GM12878 (cell line): ENCODE results near the gene MSH3. TPM values are rescaled to one million over a fixed set of nuclear protein-coding genes. Genes with fewer than 3 reads are reported as not detected.

Experiments used
- ATAC-seq: fragments of 200-7000 bp; cut with Tn5 transposase; 3 replicates; pipeline ENCODE4 v1.9.1; 2020; ENCODE audit warnings: mild to moderate bottlenecking, moderate library complexity
- BruUV-seq: library from RNA; stranded (reverse); fragments of 400-500 nt; replicated peaks from 2 replicates; lab custom pipeline; 2021; lab: Mats Ljungman, UMichigan
- CTCF ChIA-PET: fragments of 300-600 bp; sonication (Branson Sonifier 250); formaldehyde crosslinking; extraction: SDS; loops from one replicate; lab custom pipeline; 2021; ENCODE audit warnings: inconsistent platforms; lab: Yijun Ruan, JAX
- POLR2A ChIA-PET: fragments of 350-600 bp; formaldehyde crosslinking; extraction: SDS; loops from one replicate; lab custom pipeline; 2021; ENCODE audit warnings: inconsistent platforms; lab: Charles Lee
- RAD21 ChIA-PET: fragments of 300-600 bp; sonication (Branson Sonifier 250); formaldehyde crosslinking; loops from one replicate; lab custom pipeline; 2023; ENCODE audit warnings: antibody characterized with exemption; ENCODE audit not compliant: unreplicated experiment; lab: Charles Lee
- SMC1A ChIA-PET: fragments of 300-600 bp; sonication (Branson Sonifier 250); formaldehyde crosslinking; loops from one replicate; lab custom pipeline; 2023; ENCODE audit not compliant: unreplicated experiment, uncharacterized antibody; lab: Charles Lee
- DNase-seq: peaks from one replicate; pipeline ENCODE4 v3.0.0-alpha.2; 2011; ENCODE audit warnings: low read depth, low spot score
- FAIRE-seq: peaks from 3 replicates; lab custom pipeline; 2011; peaks lifted over from hg19 to GRCh38; lab: Jason Lieb, UNC
- H2AFZ ChIP-seq: 2 replicates; pipeline ENCODE4 v1.6.0; 2011; ENCODE audit warnings: low read depth, low read length, control low read depth; ENCODE audit not compliant: control insufficient read depth
- H3K27ac ChIP-seq: 2 replicates; pipeline ENCODE4 v1.5.1; 2011; ENCODE audit warnings: control low read depth; ENCODE audit not compliant: control insufficient read depth, insufficient read depth
- H3K27me3 ChIP-seq, 2 experiments: replicated peaks in 1 of 2; 2 replicates each; pipeline versions ENCODE4 v1.6.0 to v1.6.1; 2011; ENCODE audit warnings: low read length in 1 of 2; ENCODE audit not compliant: control insufficient read depth in 2 of 2, insufficient read depth in 2 of 2
- H3K36me3 ChIP-seq, 2 experiments: 2 replicates each; pipeline ENCODE4 v1.5.1; 2011; ENCODE audit warnings: low read length in 1 of 2; ENCODE audit not compliant: control insufficient read depth in 2 of 2, insufficient read depth in 2 of 2
- H3K4me1 ChIP-seq: 2 replicates; pipeline ENCODE4 v1.6.1; 2011; ENCODE audit warnings: mild to moderate bottlenecking, low read length, moderate library complexity, mixed read lengths; ENCODE audit not compliant: control insufficient read depth, insufficient read depth
- H3K4me2 ChIP-seq: 2 replicates; pipeline ENCODE4 v1.6.0; 2011; ENCODE audit warnings: control low read depth; ENCODE audit not compliant: control insufficient read depth, insufficient read depth
- H3K4me3 ChIP-seq: fragments of 200-600 bp; sonication (generic); 2 replicates; pipeline ENCODE4 v1.5.1; 2016
- H3K79me2 ChIP-seq: 2 replicates; pipeline ENCODE4 v1.6.0; 2011; ENCODE audit warnings: low read length; ENCODE audit not compliant: control insufficient read depth, insufficient read depth
- H3K9ac ChIP-seq: 2 replicates; pipeline ENCODE4 v1.8.0; 2011; ENCODE audit warnings: low read length, control low read depth, mixed read lengths; ENCODE audit not compliant: control insufficient read depth, insufficient read depth
- H3K9me3 ChIP-seq: replicated peaks from 3 replicates; pipeline ENCODE4 v1.5.1; 2011; ENCODE audit warnings: mild to moderate bottlenecking, low read length; ENCODE audit not compliant: control insufficient read depth, insufficient read depth
- H4K20me1 ChIP-seq: 2 replicates; pipeline ENCODE4 v1.6.0; 2011; ENCODE audit not compliant: control insufficient read depth, insufficient read depth
- BMI1 ChIP-seq: fragments of 450-650 bp; IDR thresholded peaks from 2 replicates; pipeline ENCODE4 v1.6.1; 2016; ENCODE audit warnings: mild to moderate bottlenecking, moderate library complexity, borderline replicate concordance
- BRCA1 ChIP-seq: IDR thresholded peaks from 2 replicates; pipeline ENCODE4 v1.6.1; 2011; ENCODE audit warnings: low read depth, low read length, improper control_type of control experiment
- CBFB ChIP-seq: IDR thresholded peaks from 2 replicates; pipeline ENCODE4 v1.6.1; 2016; ENCODE audit warnings: antibody characterized with exemption, low read depth
- CEBPZ ChIP-seq: fragments of 150-350 bp; IDR thresholded peaks from 2 replicates; pipeline ENCODE4 v1.6.1; 2016; ENCODE audit warnings: low read depth, low read length
- EP300 ChIP-seq, 2 experiments: fragments of 150-350 bp in 1 of 2; IDR thresholded peaks; 2 replicates each; pipeline ENCODE4 v1.6.1; 2011 to 2012; ENCODE audit warnings: low read depth in 2 of 2, low read length in 2 of 2, borderline replicate concordance in 1 of 2, improper control_type of control experiment in 1 of 2, inconsistent platforms in 1 of 2; ENCODE audit not compliant: control insufficient read depth in 1 of 2
- ETV6 ChIP-seq, 2 experiments: fragments of 450-650 bp in 1 of 2; IDR thresholded peaks in 1 of 2; conservative IDR thresholded peaks in 1 of 2; 2 replicates each; pipeline ENCODE4 v1.6.1; 2014; ENCODE audit warnings: antibody characterized with exemption in 1 of 2, borderline replicate concordance in 1 of 2, low read depth in 1 of 2, mild to moderate bottlenecking in 1 of 2, moderate library complexity in 1 of 2
- HSF1 ChIP-seq: fragments of 150-350 bp; IDR thresholded peaks from 2 replicates; pipeline ENCODE4 v1.6.1; 2014; ENCODE audit warnings: mild to moderate bottlenecking, low read depth, low read length
- LARP7 ChIP-seq: fragments of 450-650 bp; IDR thresholded peaks from 2 replicates; pipeline ENCODE4 v1.6.1; 2017; ENCODE audit warnings: mild to moderate bottlenecking
- MLLT1 ChIP-seq: fragments of 450-650 bp; IDR thresholded peaks from 2 replicates; pipeline ENCODE4 v1.6.1; 2016; ENCODE audit warnings: mild to moderate bottlenecking
- NBN ChIP-seq: fragments of 450-650 bp; IDR thresholded peaks from 2 replicates; pipeline ENCODE4 v1.6.1; 2016
- SPI1 ChIP-seq: IDR thresholded peaks from 2 replicates; pipeline ENCODE4 v1.6.1; 2011; ENCODE audit warnings: low read depth, mild to moderate bottlenecking, low read length, moderate library complexity, borderline replicate concordance; ENCODE audit not compliant: insufficient read depth
- SREBF1 ChIP-seq: IDR thresholded peaks from 2 replicates; pipeline ENCODE4 v1.6.1; 2012; ENCODE audit warnings: mild to moderate bottlenecking, low read length
- STAT3 ChIP-seq: IDR thresholded peaks from 2 replicates; pipeline ENCODE4 v1.6.1; 2011; ENCODE audit warnings: low read depth, low read length, improper control_type of control experiment
- TAF1 ChIP-seq: IDR thresholded peaks from 2 replicates; pipeline ENCODE4 v1.6.1; 2011; ENCODE audit warnings: mild to moderate bottlenecking, low read depth, low read length, borderline replicate concordance
- TARDBP ChIP-seq: IDR thresholded peaks from 2 replicates; pipeline ENCODE4 v1.6.1; 2016; ENCODE audit warnings: borderline replicate concordance
- TCF3 ChIP-seq: IDR thresholded peaks from 2 replicates; pipeline ENCODE4 v1.6.1; 2012; ENCODE audit warnings: low read depth, mild to moderate bottlenecking, low read length, borderline replicate concordance; ENCODE audit not compliant: insufficient read depth
- WGBS: methylation state at CpG from one replicate; pipeline ENCODE4 v1.1.6; 2016; ENCODE audit warnings: low lambda C conversion rate; ENCODE audit not compliant: insufficient replicate concordance, insufficient coverage; ENCODE audit errors: missing lambda C conversion rate; 5-methylcytosine and 5-hydroxymethylcytosine counted together
- in situ Hi-C: fragments of 300-500 bp; cut with MboI; formaldehyde crosslinking; loops from 9 replicates; pipeline ENCODE4 v1.14.3; 2018; ENCODE audit warnings: mixed read lengths
- intact Hi-C: fragments of 100-400 bp; cut with micrococcal nuclease; formaldehyde crosslinking; loops from one replicate; pipeline ENCODE4 v1.14.2; 2022; ENCODE audit not compliant: unreplicated experiment
- polyA plus RNA-seq, 11 experiments: library from polyadenylated mRNA; depleted of rRNA in 4 of 11; unstranded in 6 of 11; stranded (reverse) in 5 of 11; fragments of >200 nt; fragmentation: Nextera tagmentation in 4 of 11; fragmentation: Illumina TruSeq in 1 of 11; extraction: Ambion mirVana in 4 of 11; extraction: Trizol in 1 of 11; gene quantifications; 1 replicate in 1 of 11; 2 replicates in 10 of 11; pipeline versions ENCODE4 v1.2.1 to v1.2.3, GENCODE V29; 2011 to 2016; ENCODE audit warnings: inconsistent platforms in 2 of 11, missing spikeins in 2 of 11, low read depth in 1 of 11
- total RNA-seq, 4 experiments: library from RNA; depleted of rRNA in 3 of 4; stranded (reverse); fragments of >200 nt in 3 of 4; fragmentation: Illumina TruSeq in 1 of 4; extraction: Trizol in 1 of 4; gene quantifications; 2 replicates each; pipeline versions ENCODE4 v1.2.1 to v1.2.3, GENCODE V29; 2013 to 2021
- TF ChIP-seq, protein P1 (sequence below): IDR thresholded peaks from 2 replicates; pipeline ENCODE4 v1.6.1; 2011; ENCODE audit warnings: low read depth, mild to moderate bottlenecking, low read length, moderate library complexity, borderline replicate concordance; ENCODE audit errors: extremely low read depth

Gene MSH3
- total and polyA plus RNA-seq, 10 of the 15 experiments (the other 5 are each of a cell fraction or from before 2014, with no cell fraction given) = 4.7 to 17.5 (median 12.2) TPM

DNA sequence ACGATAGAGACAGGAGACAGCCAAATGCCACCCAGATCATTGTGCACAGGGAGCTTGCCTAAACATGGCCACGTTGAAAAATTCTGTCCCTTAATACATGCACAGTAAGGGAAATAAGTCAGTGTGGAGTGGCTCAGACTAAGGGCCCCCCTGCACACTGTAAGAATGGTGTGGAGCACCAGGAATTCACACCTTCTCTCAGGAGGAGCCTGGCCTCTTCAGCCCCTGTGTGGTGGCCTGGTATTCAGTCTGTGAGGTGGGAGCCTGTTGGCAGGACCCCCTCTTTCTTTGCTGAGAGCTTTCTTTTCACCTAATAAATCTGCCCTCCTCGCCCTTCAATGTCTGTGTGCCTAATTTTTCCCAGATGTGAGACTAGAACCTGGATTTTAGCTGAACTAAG is 239.6 kb downstream of the MSH3 start (continued):
- TF ChIP-seq SREBF1 = no peak
- TF ChIP-seq EP300 (IDR thresholded peaks at IDR 0.05; ENCODE audit: borderline replicate concordance in 1 of 2, control insufficient read depth in 1 of 2, low read depth in 2 of 2, low read length in 2 of 2) = no peak
- TF ChIP-seq BMI1 = no peak
- TF ChIP-seq TCF3 = no peak
- TF ChIP-seq, protein P1, sequence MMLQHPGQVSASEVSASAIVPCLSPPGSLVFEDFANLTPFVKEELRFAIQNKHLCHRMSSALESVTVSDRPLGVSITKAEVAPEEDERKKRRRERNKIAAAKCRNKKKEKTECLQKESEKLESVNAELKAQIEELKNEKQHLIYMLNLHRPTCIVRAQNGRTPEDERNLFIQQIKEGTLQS = no peak
- TF ChIP-seq MLLT1 = no peak
- no peak for TF ChIP-seq HSF1
- TF ChIP-seq CBFB = no peak
- no peak for TF ChIP-seq LARP7

GRCh38 chr5:80895523-80895922 is 241.1 kb downstream of the MSH3 start:
- intact Hi-C loops = no loop called here
- no peak overlapping the region for H3K9ac ChIP-seq

More at GRCh38 chr5:80895523-80895922, 241.1 kb downstream of the MSH3 start:
- Histone ChIP-seq H2AFZ (no peak overlapping the region), H3K36me3 (no peaks in the 10 kb centered on the region), H3K27me3 (no peaks in the 10 kb centered on the region), H3K4me2 (no peak overlapping the region), H3K4me3 (no peak overlapping the region), H4K20me1 (no peaks in the 10 kb centered on the region), H3K27ac (no peak overlapping the region), H3K9me3 (no peaks in the 10 kb centered on the region), H3K4me1 (no peaks in the 10 kb centered on the region), H3K79me2 (no peaks in the 10 kb centered on the region)
- TF ChIP-seq CEBPZ = no peak
- TF ChIP-seq BRCA1 = no peak
- TF ChIP-seq TARDBP = no peak
- TF ChIP-seq STAT3 = no peak
- TF ChIP-seq ETV6 (conservative IDR thresholded peaks at IDR 0.05 in 1 of 2, IDR thresholded peaks at IDR 0.05 in 1 of 2; ENCODE audit: borderline replicate concordance in 1 of 2, low read depth in 1 of 2) = no peak
- TF ChIP-seq TAF1 = no peak
- TF ChIP-seq SPI1 = no peak
- no peak for TF ChIP-seq NBN
- RAD21 ChIA-PET = no interaction called here
- 95% methylated on average over 2 of the region's 2 CpGs for WGBS
- no peak for ATAC-seq
- POLR2A ChIA-PET = no interaction called here
- FAIRE-seq = no peak
- CTCF ChIA-PET = no interaction called here
- in situ Hi-C loops = no loop called here
- DNase-seq = no peak
- BruUV-seq = no TSS peak
- SMC1A ChIA-PET = interaction anchor here (0.6 kb wide), 1 partner anchor 130 kb away, joined by 3 read pairs; no protein-coding TSS in a partner anchor
